Raji (cell line): ENCODE measurements around the gene PHRF1.

Source experiments
- POLR2A ChIP-seq: IDR thresholded peaks from 2 replicates; pipeline ENCODE4 v1.6.1; 2011; ENCODE audit warnings: low read depth, low read length, control low read depth; ENCODE audit not compliant: insufficient read depth

PHRF1 gene

GRCh38 chr11:535519-536454, 40.5 kb upstream of the PHRF1 start, which contains the start of gene HRAS:
Gene HRAS (minus strand): TSS chr11:535576.
- peak; percentile 79 for TF ChIP-seq POLR2A

DNA sequence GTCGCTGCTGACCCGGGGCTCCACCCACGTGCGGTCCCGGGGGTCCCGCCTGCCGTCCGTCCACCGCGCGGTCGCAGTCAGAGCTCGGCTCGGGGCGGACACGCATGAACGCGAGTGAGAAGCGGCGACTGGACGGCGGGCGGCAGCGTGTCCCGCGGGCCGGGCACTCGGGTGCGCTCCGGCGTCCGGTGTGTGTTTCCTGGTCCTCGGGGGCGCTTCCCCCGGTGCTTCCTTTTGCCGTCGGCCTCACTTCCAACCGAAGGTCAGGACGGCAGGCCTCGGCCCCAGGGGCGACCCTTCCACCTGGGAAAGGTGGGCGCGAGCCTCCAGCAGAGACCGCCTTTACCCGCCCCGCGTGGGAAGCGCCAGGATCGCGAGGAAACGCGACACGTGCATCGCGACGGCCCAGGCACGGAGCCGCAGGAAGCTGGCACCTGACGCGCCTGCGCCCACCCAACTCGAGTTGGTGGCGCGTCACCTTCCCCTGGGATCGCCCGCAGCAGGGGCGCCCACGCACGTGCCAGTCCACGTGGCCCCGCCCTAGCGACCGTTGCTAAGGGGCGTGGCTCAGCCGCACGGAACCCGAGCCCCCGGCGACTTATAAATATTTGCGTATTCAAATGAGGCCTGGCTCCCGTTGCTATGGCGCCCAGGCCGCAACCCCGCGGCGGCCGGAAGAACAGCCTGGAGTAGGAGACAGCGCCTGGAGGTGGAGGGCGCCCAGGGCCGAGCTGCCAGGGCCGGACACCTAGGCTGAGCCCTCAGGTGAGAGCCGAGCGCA, 39.2 kb upstream of the PHRF1 start, which contains the start of gene LRRC56:
Gene LRRC56, plus strand, starts transcription at position 687 of the 781 bp plus-strand sequence. CDS start 3,158 bp downstream, outside the sequence.
- peak; percentile 75 for TF ChIP-seq POLR2A

GRCh38 chr11:537622-538430, 38.4 kb upstream of the PHRF1 start:
- no peak for TF ChIP-seq POLR2A

- no peak for TF ChIP-seq POLR2A
Observed at GRCh38 chr11:538431-539051, 37.7 kb upstream of the PHRF1 start.

DNA sequence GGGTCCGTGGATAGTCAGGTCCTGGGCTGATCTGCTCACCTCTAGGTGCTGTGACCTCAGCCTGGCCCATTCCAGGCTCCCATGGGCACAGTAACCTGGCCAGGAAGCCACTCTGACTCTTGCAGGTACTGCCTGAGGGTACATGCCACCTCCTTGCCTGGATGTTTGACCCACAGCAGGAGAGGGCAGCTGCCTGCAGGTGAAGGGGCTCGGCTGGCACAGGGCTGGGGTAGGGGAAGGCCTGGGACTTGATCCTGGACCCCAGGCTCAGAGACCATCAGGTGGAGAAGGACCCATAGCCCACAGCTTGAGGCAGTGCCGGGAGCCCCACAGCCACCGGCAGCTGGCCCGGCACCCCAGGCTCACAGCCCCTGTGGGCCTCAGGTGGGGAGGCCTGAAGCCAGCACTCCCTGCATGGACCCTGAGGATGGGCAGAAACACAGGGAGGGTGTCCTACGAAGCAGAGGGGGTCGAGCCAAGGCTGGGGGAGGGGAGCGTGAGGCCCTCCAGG, 36.2 kb upstream of the PHRF1 start:
- no peak for TF ChIP-seq POLR2A

DNA sequence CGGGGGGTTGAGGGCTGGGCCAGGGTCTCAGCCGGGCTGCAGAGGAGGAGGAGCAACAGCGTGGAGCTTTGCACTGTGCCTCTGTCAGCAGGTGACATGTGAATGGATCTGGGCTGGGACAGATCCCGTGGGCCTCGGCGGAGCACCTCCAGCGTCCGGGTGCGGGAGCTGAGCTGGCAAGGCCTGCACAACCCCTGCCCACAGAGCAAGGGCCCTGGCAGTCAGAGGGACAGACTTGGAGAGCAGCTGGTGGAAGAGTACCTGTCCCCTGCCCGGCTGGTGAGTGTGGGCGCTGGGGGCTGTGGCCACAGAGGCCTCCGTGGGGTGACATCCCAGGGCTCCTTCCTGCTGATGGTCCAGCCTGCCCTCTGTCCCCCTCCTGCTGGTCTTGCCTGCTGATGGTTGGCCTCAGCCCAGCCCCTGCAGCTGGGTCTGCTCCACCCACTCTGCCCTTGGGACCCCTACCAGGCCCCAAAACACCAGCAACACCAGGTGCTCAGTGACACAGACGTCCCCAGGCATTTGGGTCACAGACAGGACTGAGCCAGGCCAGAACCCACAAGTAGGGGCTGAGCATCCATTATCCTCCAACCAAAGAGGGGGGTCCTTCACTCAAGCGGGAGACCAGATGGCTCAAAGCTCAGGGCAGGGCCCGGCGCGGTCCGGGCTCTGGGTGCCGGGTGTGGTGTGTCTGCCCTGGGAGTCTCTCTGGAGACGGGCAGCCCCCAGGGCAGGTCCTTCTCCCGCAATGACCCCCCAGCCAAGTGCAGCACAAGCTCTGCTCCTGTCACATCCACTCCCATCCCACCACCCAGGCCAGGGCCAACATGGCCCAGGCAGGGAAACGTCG, 35.5 kb upstream of the PHRF1 start:
- TF ChIP-seq POLR2A = no peak

- TF ChIP-seq POLR2A = no peak
Observed at GRCh38 chr11:541433-541885, 34.8 kb upstream of the PHRF1 start.

DNA sequence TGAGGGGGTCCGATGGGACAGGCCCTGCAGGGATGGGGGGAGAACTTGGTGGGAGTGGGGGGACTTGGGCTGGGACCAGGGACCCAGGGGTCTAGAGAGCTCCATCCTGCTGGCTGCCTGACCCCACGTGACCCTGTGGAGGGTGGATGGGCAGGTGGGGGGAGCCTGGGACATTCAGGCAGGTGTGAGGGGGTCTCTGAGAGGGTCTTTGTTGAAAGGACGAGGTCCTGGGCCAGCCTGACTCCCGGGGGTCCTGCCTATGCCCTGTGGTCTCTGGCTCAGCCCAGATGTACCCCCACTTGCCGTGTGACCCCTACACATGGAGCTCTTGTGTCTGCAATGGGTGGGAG, 31.5 kb upstream of the PHRF1 start:
- TF ChIP-seq POLR2A = no peak

DNA sequence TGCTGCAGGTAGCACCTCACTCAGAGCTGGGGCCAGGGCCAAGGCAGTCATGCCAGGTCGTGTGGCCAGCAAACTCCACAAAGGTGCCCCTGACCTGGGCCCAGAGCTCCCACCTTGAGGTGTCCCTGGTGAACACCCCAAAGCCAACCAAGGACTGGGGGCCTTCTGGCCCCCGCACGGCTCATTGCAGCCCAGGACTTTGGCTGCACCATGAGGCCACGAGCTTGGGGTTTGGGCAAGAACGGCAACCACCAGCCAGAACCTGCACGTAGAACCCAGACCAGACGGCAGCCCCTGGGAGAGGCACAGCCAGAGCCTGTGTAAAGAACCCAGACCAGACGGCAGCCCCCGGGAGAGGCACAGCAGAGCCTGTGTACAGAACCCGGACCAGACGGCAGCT, 31.1 kb upstream of the PHRF1 start:
- TF ChIP-seq POLR2A = no peak

GRCh38 chr11:548700-549603, 27.3 kb upstream of the PHRF1 start:
- TF ChIP-seq POLR2A = no peak

- no peak for TF ChIP-seq POLR2A
Observed at GRCh38 chr11:550021-550745, 26.1 kb upstream of the PHRF1 start.

DNA sequence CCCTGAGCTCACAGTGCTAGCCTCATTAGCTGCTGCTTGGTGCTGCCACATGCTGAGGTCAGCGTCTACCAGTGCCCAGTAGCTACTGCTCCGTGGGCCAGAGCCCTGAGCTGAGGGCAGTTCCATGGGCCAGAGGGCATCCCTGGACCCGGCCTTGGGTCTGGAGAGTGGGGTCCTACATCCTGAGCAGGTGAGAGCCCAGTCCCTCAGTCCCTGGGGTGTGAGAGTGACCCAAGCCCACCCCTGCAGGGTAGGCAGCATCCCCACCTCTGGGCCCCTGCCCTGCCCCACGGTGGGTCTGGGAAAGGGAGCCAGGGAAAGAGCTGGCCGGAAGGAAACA, 25.6 kb upstream of the PHRF1 start:
- no peak for TF ChIP-seq POLR2A
